Nephron progenitor cell (in vitro differentiated cells): Measurements from ENCODE around the gene TOB1.

Experiments used
- DNase-seq: peaks from one replicate; pipeline ENCODE4 v3.0.0; 2021
- H3K27ac Mint-ChIP-seq: 2 replicates; pipeline ENCODE4 v1.8.0; 2021; ENCODE audit warnings: mild to moderate bottlenecking, moderate library complexity, mixed read lengths
- H3K27me3 Mint-ChIP-seq: 2 replicates; pipeline ENCODE4 v1.8.0; 2021; ENCODE audit warnings: mild to moderate bottlenecking, low read depth, mixed read lengths; ENCODE audit not compliant: poor library complexity
- H3K36me3 Mint-ChIP-seq: 2 replicates; pipeline ENCODE4 v1.8.0; 2021; ENCODE audit warnings: low read depth, mixed read lengths
- H3K4me1 Mint-ChIP-seq: 2 replicates; pipeline ENCODE4 v1.8.0; 2021; ENCODE audit warnings: mixed read lengths
- H3K4me3 Mint-ChIP-seq: 2 replicates; pipeline ENCODE4 v1.8.0; 2021; ENCODE audit warnings: mild to moderate bottlenecking, moderate library complexity, mixed read lengths
- H3K9me3 Mint-ChIP-seq: 2 replicates; pipeline ENCODE4 v1.8.0; 2021; ENCODE audit warnings: mild to moderate bottlenecking, moderate library complexity, mixed read lengths
- CTCF ChIP-seq: fragments of 200-600 bp; sonication (generic); IDR thresholded peaks from 2 replicates; pipeline ENCODE4 v1.5.0; 2021; ENCODE audit warnings: antibody characterized with exemption

The TOB1 gene

GRCh38 chr17:50834429-50835300 is 31.5 kb downstream of the TOB1 start:
- peaks cover 7% of the 10 kb centered on the region for H3K27me3 Mint-ChIP-seq
- H3K36me3 Mint-ChIP-seq, result no peaks in the 10 kb centered on the region
- H3K27ac Mint-ChIP-seq, result no peak overlapping the region
- DNase-seq, result peak; percentile 52
- peaks cover 74% of the 10 kb centered on the region for H3K4me1 Mint-ChIP-seq
- H3K9me3 Mint-ChIP-seq, result no peaks in the 10 kb centered on the region
- no peak for TF ChIP-seq CTCF
- peak overlapping the region; percentile 64 for H3K4me3 Mint-ChIP-seq

- peaks cover 7% of the 10 kb centered on the region for H3K27me3 Mint-ChIP-seq
- peak overlapping the region; percentile 44 for H3K4me3 Mint-ChIP-seq
- H3K27ac Mint-ChIP-seq, result peak overlapping the region; percentile 90
- peaks cover 79% of the 10 kb centered on the region for H3K4me1 Mint-ChIP-seq
- no peak for TF ChIP-seq CTCF
- no peaks in the 10 kb centered on the region for H3K9me3 Mint-ChIP-seq
- no peaks in the 10 kb centered on the region for H3K36me3 Mint-ChIP-seq
- no peak for DNase-seq
These were observed 32.4 kb downstream of the TOB1 start for GRCh38 chr17:50833510-50834428.

GRCh38 chr17:50832864-50833381 is 33.2 kb downstream of the TOB1 start:
- Mint-ChIP-seq H3K27me3 (peaks cover 7% of the 10 kb centered on the region), H3K4me3 (peak overlapping the region; percentile 13), H3K27ac (peak overlapping the region; percentile 54), H3K9me3 (no peaks in the 10 kb centered on the region), H3K36me3 (no peaks in the 10 kb centered on the region), H3K4me1 (peaks cover 75% of the 10 kb centered on the region)
- no peak for DNase-seq
- no peak for TF ChIP-seq CTCF

GRCh38 chr17:50832267-50832863 is 33.8 kb downstream of the TOB1 start:
- H3K27ac Mint-ChIP-seq, result peak overlapping the region; percentile 54
- H3K4me3 Mint-ChIP-seq, result peak overlapping the region; percentile 13
- peaks cover 74% of the 10 kb centered on the region for H3K4me1 Mint-ChIP-seq
- no peak for DNase-seq
- no peaks in the 10 kb centered on the region for H3K9me3 Mint-ChIP-seq
- peaks cover 7% of the 10 kb centered on the region for H3K27me3 Mint-ChIP-seq
- no peak for TF ChIP-seq CTCF
- no peaks in the 10 kb centered on the region for H3K36me3 Mint-ChIP-seq

DNA sequence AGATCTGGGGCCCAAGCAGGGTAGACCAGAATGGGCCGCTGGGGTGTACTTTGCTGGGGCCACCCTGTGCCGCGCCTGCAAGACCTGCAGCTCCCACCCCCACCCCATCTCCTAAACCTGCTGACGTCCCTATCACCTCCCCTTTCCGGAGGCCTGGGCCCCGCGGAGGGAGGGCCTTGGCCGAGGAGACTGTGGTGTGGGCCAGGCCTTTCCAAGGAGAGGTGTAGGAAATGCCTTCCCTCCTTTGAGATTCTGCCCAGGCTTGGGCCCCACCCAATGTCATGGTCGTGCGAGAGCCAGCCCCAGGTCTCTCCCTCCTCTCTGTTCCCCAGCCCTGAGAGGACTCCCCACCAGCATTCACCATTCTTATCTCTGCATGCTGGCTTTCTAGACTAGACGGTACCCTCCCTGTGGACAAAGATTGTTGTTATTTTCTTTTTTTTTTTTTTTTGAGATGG is 34.7 kb downstream of the TOB1 start:
- Mint-ChIP-seq H3K4me3 (no peak overlapping the region), H3K4me1 (peaks cover 74% of the 10 kb centered on the region), H3K27me3 (peaks cover 7% of the 10 kb centered on the region), H3K9me3 (no peaks in the 10 kb centered on the region), H3K36me3 (no peaks in the 10 kb centered on the region), H3K27ac (no peak overlapping the region)
- no peak for TF ChIP-seq CTCF
- DNase-seq, result no peak
